GM21576 (cell line): ENCODE data around the gene AFAP1L1.
A peak's percentile ranks its signal among the peaks of the same experiment; 100 is the strongest.

Source experiments
- ATAC-seq: cut with Tn5 transposase; IDR thresholded peaks from one replicate; pipeline ENCODE4 v1.9.1; 2021; ENCODE audit warnings: mild to moderate bottlenecking, moderate library complexity; ENCODE audit not compliant: unreplicated experiment

Gene AFAP1L1

GRCh38 chr5:149271716-149272563 is at the start of gene AFAP1L1:
Gene AFAP1L1, plus strand, starts transcription at chr5:149271859. Its CDS starts 110 bp downstream, at chr5:149271969.
- no peak for ATAC-seq

- no peak for ATAC-seq
Measured at GRCh38 chr5:149223081-149223848, 48.4 kb upstream of the AFAP1L1 start.

- ATAC-seq, result no peak
Measured at GRCh38 chr5:149224282-149224681, 47.4 kb upstream of the AFAP1L1 start.

- ATAC-seq, result no peak
Measured at GRCh38 chr5:149227168-149227826, 44.4 kb upstream of the AFAP1L1 start.

- no peak for ATAC-seq
Measured at GRCh38 chr5:149228618-149229297, 42.9 kb upstream of the AFAP1L1 start.

GRCh38 chr5:149229298-149229937 is 42.2 kb upstream of the AFAP1L1 start:
- ATAC-seq, result no peak

- ATAC-seq, result no peak
Measured at GRCh38 chr5:149235841-149236240, 35.8 kb upstream of the AFAP1L1 start.

GRCh38 chr5:149237662-149238061 is 34.0 kb upstream of the AFAP1L1 start:
- no peak for ATAC-seq

GRCh38 chr5:149238540-149238939 is 33.1 kb upstream of the AFAP1L1 start:
- no peak for ATAC-seq

GRCh38 chr5:149239917-149240316 is 31.7 kb upstream of the AFAP1L1 start:
- ATAC-seq, result no peak

- ATAC-seq, result peak; percentile 56
Measured at GRCh38 chr5:149240354-149240998, 31.2 kb upstream of the AFAP1L1 start.

GRCh38 chr5:149242339-149242738 is 29.3 kb upstream of the AFAP1L1 start:
- no peak for ATAC-seq

- ATAC-seq, result no peak
Measured at GRCh38 chr5:149246906-149247305, 24.8 kb upstream of the AFAP1L1 start.

GRCh38 chr5:149247726-149248125 is 23.9 kb upstream of the AFAP1L1 start:
- no peak for ATAC-seq

GRCh38 chr5:149251546-149251945 is 20.1 kb upstream of the AFAP1L1 start:
- ATAC-seq, result no peak

- ATAC-seq, result no peak
Measured at GRCh38 chr5:149254506-149254905, 17.2 kb upstream of the AFAP1L1 start.

GRCh38 chr5:149256451-149256850 is 15.2 kb upstream of the AFAP1L1 start:
- ATAC-seq, result no peak

- ATAC-seq, result no peak
Measured at GRCh38 chr5:149257131-149257530, 14.5 kb upstream of the AFAP1L1 start.

- ATAC-seq, result no peak
Measured at GRCh38 chr5:149257889-149258705, 13.6 kb upstream of the AFAP1L1 start.
